GM12878 (cell line): Measurements from ENCODE around the gene BMP2K. TPM values are rescaled to one million over a fixed set of nuclear protein-coding genes. Genes with fewer than 3 reads are reported as not detected.

Experiments used
- ATAC-seq: fragments of 200-7000 bp; cut with Tn5 transposase; 3 replicates; pipeline ENCODE4 v1.9.1; 2020; ENCODE audit warnings: mild to moderate bottlenecking, moderate library complexity
- BruUV-seq: library from RNA; stranded (reverse); fragments of 400-500 nt; replicated peaks from 2 replicates; lab custom pipeline; 2021; lab: Mats Ljungman, UMichigan
- CTCF ChIA-PET: fragments of 300-600 bp; sonication (Branson Sonifier 250); formaldehyde crosslinking; extraction: SDS; loops from one replicate; lab custom pipeline; 2021; ENCODE audit warnings: inconsistent platforms; lab: Yijun Ruan, JAX
- POLR2A ChIA-PET: fragments of 350-600 bp; formaldehyde crosslinking; extraction: SDS; loops from one replicate; lab custom pipeline; 2021; ENCODE audit warnings: inconsistent platforms; lab: Charles Lee
- RAD21 ChIA-PET: fragments of 300-600 bp; sonication (Branson Sonifier 250); formaldehyde crosslinking; loops from one replicate; lab custom pipeline; 2023; ENCODE audit warnings: antibody characterized with exemption; ENCODE audit not compliant: unreplicated experiment; lab: Charles Lee
- SMC1A ChIA-PET: fragments of 300-600 bp; sonication (Branson Sonifier 250); formaldehyde crosslinking; loops from one replicate; lab custom pipeline; 2023; ENCODE audit not compliant: unreplicated experiment, uncharacterized antibody; lab: Charles Lee
- DNase-seq: peaks from one replicate; pipeline ENCODE4 v3.0.0-alpha.2; 2011; ENCODE audit warnings: low read depth, low spot score
- FAIRE-seq: peaks from 3 replicates; lab custom pipeline; 2011; peaks lifted over from hg19 to GRCh38; lab: Jason Lieb, UNC
- H2AFZ ChIP-seq: 2 replicates; pipeline ENCODE4 v1.6.0; 2011; ENCODE audit warnings: low read depth, low read length, control low read depth; ENCODE audit not compliant: control insufficient read depth
- H3K27ac ChIP-seq: 2 replicates; pipeline ENCODE4 v1.5.1; 2011; ENCODE audit warnings: control low read depth; ENCODE audit not compliant: control insufficient read depth, insufficient read depth
- H3K27me3 ChIP-seq, 2 experiments: replicated peaks in 1 of 2; 2 replicates each; pipeline versions ENCODE4 v1.6.0 to v1.6.1; 2011; ENCODE audit warnings: low read length in 1 of 2; ENCODE audit not compliant: control insufficient read depth in 2 of 2, insufficient read depth in 2 of 2
- H3K36me3 ChIP-seq, 2 experiments: 2 replicates each; pipeline ENCODE4 v1.5.1; 2011; ENCODE audit warnings: low read length in 1 of 2; ENCODE audit not compliant: control insufficient read depth in 2 of 2, insufficient read depth in 2 of 2
- H3K4me1 ChIP-seq: 2 replicates; pipeline ENCODE4 v1.6.1; 2011; ENCODE audit warnings: mild to moderate bottlenecking, low read length, moderate library complexity, mixed read lengths; ENCODE audit not compliant: control insufficient read depth, insufficient read depth
- H3K4me2 ChIP-seq: 2 replicates; pipeline ENCODE4 v1.6.0; 2011; ENCODE audit warnings: control low read depth; ENCODE audit not compliant: control insufficient read depth, insufficient read depth
- H3K4me3 ChIP-seq: fragments of 200-600 bp; sonication (generic); 2 replicates; pipeline ENCODE4 v1.5.1; 2016
- H3K79me2 ChIP-seq: 2 replicates; pipeline ENCODE4 v1.6.0; 2011; ENCODE audit warnings: low read length; ENCODE audit not compliant: control insufficient read depth, insufficient read depth
- H3K9ac ChIP-seq: 2 replicates; pipeline ENCODE4 v1.8.0; 2011; ENCODE audit warnings: low read length, control low read depth, mixed read lengths; ENCODE audit not compliant: control insufficient read depth, insufficient read depth
- H3K9me3 ChIP-seq: replicated peaks from 3 replicates; pipeline ENCODE4 v1.5.1; 2011; ENCODE audit warnings: mild to moderate bottlenecking, low read length; ENCODE audit not compliant: control insufficient read depth, insufficient read depth
- H4K20me1 ChIP-seq: 2 replicates; pipeline ENCODE4 v1.6.0; 2011; ENCODE audit not compliant: control insufficient read depth, insufficient read depth
- BRCA1 ChIP-seq: IDR thresholded peaks from 2 replicates; pipeline ENCODE4 v1.6.1; 2011; ENCODE audit warnings: low read depth, low read length, improper control_type of control experiment
- CEBPZ ChIP-seq: fragments of 150-350 bp; IDR thresholded peaks from 2 replicates; pipeline ENCODE4 v1.6.1; 2016; ENCODE audit warnings: low read depth, low read length
- ETV6 ChIP-seq, 2 experiments: fragments of 450-650 bp in 1 of 2; IDR thresholded peaks in 1 of 2; conservative IDR thresholded peaks in 1 of 2; 2 replicates each; pipeline ENCODE4 v1.6.1; 2014; ENCODE audit warnings: antibody characterized with exemption in 1 of 2, borderline replicate concordance in 1 of 2, low read depth in 1 of 2, mild to moderate bottlenecking in 1 of 2, moderate library complexity in 1 of 2
- IKZF1 ChIP-seq: fragments of 450-650 bp; conservative IDR thresholded peaks from 2 replicates; pipeline ENCODE4 v1.6.1; 2017; ENCODE audit warnings: antibody characterized with exemption, mild to moderate bottlenecking
- KDM1A ChIP-seq: fragments of 200-600 bp; sonication (generic); IDR thresholded peaks from 2 replicates; pipeline ENCODE4 v1.6.1; 2016; ENCODE audit warnings: borderline replicate concordance
- POLR2A ChIP-seq: IDR thresholded peaks from 2 replicates; pipeline ENCODE4 v1.6.1; 2011; ENCODE audit warnings: low read depth, mild to moderate bottlenecking, low read length
- RELA ChIP-seq: fragments of 450-650 bp; IDR thresholded peaks from 2 replicates; pipeline ENCODE4 v1.8.0; 2014; ENCODE audit warnings: borderline replicate concordance; ENCODE audit not compliant: partially characterized antibody
- SIX5 ChIP-seq: IDR thresholded peaks from 2 replicates; pipeline ENCODE4 v1.6.1; 2011; ENCODE audit warnings: mild to moderate bottlenecking, low read depth, low read length, moderate library complexity; ENCODE audit not compliant: severe bottlenecking
- SREBF1 ChIP-seq: IDR thresholded peaks from 2 replicates; pipeline ENCODE4 v1.6.1; 2012; ENCODE audit warnings: mild to moderate bottlenecking, low read length
- STAT1 ChIP-seq: fragments of 450-650 bp; conservative IDR thresholded peaks from 2 replicates; pipeline ENCODE4 v1.6.1; 2014; ENCODE audit warnings: antibody characterized with exemption, mild to moderate bottlenecking
- TCF3 ChIP-seq: IDR thresholded peaks from 2 replicates; pipeline ENCODE4 v1.6.1; 2012; ENCODE audit warnings: low read depth, mild to moderate bottlenecking, low read length, borderline replicate concordance; ENCODE audit not compliant: insufficient read depth
- ZNF622 ChIP-seq: fragments of 450-650 bp; IDR thresholded peaks from 2 replicates; pipeline ENCODE4 v1.6.1; 2017; ENCODE audit warnings: mild to moderate bottlenecking, inconsistent platforms
- WGBS: methylation state at CpG from one replicate; pipeline ENCODE4 v1.1.6; 2016; ENCODE audit warnings: low lambda C conversion rate; ENCODE audit not compliant: insufficient replicate concordance, insufficient coverage; ENCODE audit errors: missing lambda C conversion rate; 5-methylcytosine and 5-hydroxymethylcytosine counted together
- in situ Hi-C: fragments of 300-500 bp; cut with MboI; formaldehyde crosslinking; loops from 9 replicates; pipeline ENCODE4 v1.14.3; 2018; ENCODE audit warnings: mixed read lengths
- intact Hi-C: fragments of 100-400 bp; cut with micrococcal nuclease; formaldehyde crosslinking; loops from one replicate; pipeline ENCODE4 v1.14.2; 2022; ENCODE audit not compliant: unreplicated experiment
- polyA plus RNA-seq, 11 experiments: library from polyadenylated mRNA; depleted of rRNA in 4 of 11; unstranded in 6 of 11; stranded (reverse) in 5 of 11; fragments of >200 nt; fragmentation: Nextera tagmentation in 4 of 11; fragmentation: Illumina TruSeq in 1 of 11; extraction: Ambion mirVana in 4 of 11; extraction: Trizol in 1 of 11; gene quantifications; 1 replicate in 1 of 11; 2 replicates in 10 of 11; pipeline versions ENCODE4 v1.2.1 to v1.2.3, GENCODE V29; 2011 to 2016; ENCODE audit warnings: inconsistent platforms in 2 of 11, missing spikeins in 2 of 11, low read depth in 1 of 11
- total RNA-seq, 4 experiments: library from RNA; depleted of rRNA in 3 of 4; stranded (reverse); fragments of >200 nt in 3 of 4; fragmentation: Illumina TruSeq in 1 of 4; extraction: Trizol in 1 of 4; gene quantifications; 2 replicates each; pipeline versions ENCODE4 v1.2.1 to v1.2.3, GENCODE V29; 2013 to 2021

BMP2K gene
- total and polyA plus RNA-seq, 10 of the 15 experiments (the other 5 are each of a cell fraction or from before 2014, with no cell fraction given) = 3.3 to 84.6 (median 24.8) TPM

GRCh38 chr4:78797777-78798284, 21.7 kb downstream of the BMP2K start:
- TF ChIP-seq KDM1A (no peak), IKZF1 (no peak), STAT1 (no peak), POLR2A (no peak), SREBF1 (no peak), CEBPZ (no peak), ETV6 (conservative IDR thresholded peaks at IDR 0.05 in 1 of 2, IDR thresholded peaks at IDR 0.05 in 1 of 2; ENCODE audit: borderline replicate concordance in 1 of 2, low read depth in 1 of 2) (no peak), TCF3 (no peak), SIX5 (no peak), RELA (no peak), ZNF622 (no peak), BRCA1 (no peak)
- CTCF ChIA-PET = interaction anchor here (0.7 to 1.4 kb wide), 4 partner anchors 8 to 204 kb away, joined by 3 to 4 read pairs (median 4); no protein-coding TSS in a partner anchor
- ATAC-seq (no peak), FAIRE-seq (no peak), DNase-seq (no peak)
- in situ Hi-C loops = no loop called here
- no TSS peak for BruUV-seq
- Histone ChIP-seq H3K9me3 (peaks cover 3% of the 10 kb centered on the region; the same call in 2 of the 3 replicates), H3K4me2 (peak overlapping the region; percentile 7; the same call in 1 of the 2 replicates), H3K79me2 (peaks cover 18% of the 10 kb centered on the region), H3K27me3 (no peaks in the 10 kb centered on the region), H3K27ac (no peak overlapping the region), H2AFZ (no peak overlapping the region), H3K36me3 (no peaks in the 10 kb centered on the region; a peak in 1 of 4 replicates), H3K4me1 (peaks cover 6% of the 10 kb centered on the region; the same call in 1 of the 2 replicates), H3K9ac (no peak overlapping the region), H4K20me1 (no peaks in the 10 kb centered on the region), H3K4me3 (no peak overlapping the region)
- intact Hi-C loops = no loop called here
- RAD21 ChIA-PET = interaction anchor here (1.5 kb wide), 1 partner anchor 12 kb away, joined by 3 read pairs; no protein-coding TSS in a partner anchor
- POLR2A ChIA-PET = interaction anchor here (0.7 kb wide), 1 partner anchor 17 kb away, joined by 3 read pairs; no protein-coding TSS in a partner anchor
- 38% methylated on average over 4 of the region's 4 CpGs for WGBS
- SMC1A ChIA-PET = interaction anchor here (0.6 to 2.1 kb wide), 11 partner anchors 8 to 185 kb away, joined by 3 to 11 read pairs (median 4); no protein-coding TSS in a partner anchor
